Right lobe of liver (tissue), 4 donors: ENCODE results near the gene ENPP6.

Source experiments
- POLR2A ChIP-seq: fragments of 450-650 bp; IDR thresholded peaks from one replicate; pipeline ENCODE4 v1.6.1; 2017; ENCODE audit warnings: antibody characterized with exemption, mild to moderate bottlenecking
- TF ChIP-seq, protein P1 (sequence below), 4 donors: fragments of 200-600 bp in 3 of 4; fragments of 450-650 bp in 1 of 4; IDR thresholded peaks; one replicate each; pipeline versions ENCODE4 v1.5.1 to v1.8.0; 2016 to 2022; ENCODE audit warnings: antibody characterized with exemption in 4 of 4, mild to moderate bottlenecking in 2 of 4
- donor health status: DM: no; HTN: no; CAD: no.
- donor health status: DM: no; HTN: no; CAD: no.
- donor health status: DM: no; HTN: yes; CAD: no.

DNA sequence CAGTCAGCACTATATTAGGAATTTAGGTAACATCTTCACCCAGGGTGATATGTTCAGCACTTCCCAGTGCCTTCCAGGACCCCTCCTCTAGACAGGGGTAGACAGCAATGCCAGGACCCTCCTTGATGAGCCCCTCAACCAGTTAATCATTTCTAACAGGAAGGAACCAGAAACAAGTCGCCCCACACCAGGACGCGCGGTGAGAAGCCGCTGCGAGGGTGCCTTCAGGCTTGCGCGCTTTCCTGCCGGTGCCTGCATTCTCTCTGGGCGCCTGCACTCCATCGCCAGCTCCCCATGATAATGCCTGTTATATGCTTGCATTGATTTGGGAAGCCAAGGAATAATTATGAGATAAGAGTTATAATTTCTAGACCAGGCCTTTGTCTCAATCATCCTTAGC is 116.0 kb downstream of the ENPP6 start:
- TF ChIP-seq, protein P1, sequence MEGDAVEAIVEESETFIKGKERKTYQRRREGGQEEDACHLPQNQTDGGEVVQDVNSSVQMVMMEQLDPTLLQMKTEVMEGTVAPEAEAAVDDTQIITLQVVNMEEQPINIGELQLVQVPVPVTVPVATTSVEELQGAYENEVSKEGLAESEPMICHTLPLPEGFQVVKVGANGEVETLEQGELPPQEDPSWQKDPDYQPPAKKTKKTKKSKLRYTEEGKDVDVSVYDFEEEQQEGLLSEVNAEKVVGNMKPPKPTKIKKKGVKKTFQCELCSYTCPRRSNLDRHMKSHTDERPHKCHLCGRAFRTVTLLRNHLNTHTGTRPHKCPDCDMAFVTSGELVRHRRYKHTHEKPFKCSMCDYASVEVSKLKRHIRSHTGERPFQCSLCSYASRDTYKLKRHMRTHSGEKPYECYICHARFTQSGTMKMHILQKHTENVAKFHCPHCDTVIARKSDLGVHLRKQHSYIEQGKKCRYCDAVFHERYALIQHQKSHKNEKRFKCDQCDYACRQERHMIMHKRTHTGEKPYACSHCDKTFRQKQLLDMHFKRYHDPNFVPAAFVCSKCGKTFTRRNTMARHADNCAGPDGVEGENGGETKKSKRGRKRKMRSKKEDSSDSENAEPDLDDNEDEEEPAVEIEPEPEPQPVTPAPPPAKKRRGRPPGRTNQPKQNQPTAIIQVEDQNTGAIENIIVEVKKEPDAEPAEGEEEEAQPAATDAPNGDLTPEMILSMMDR (IDR thresholded peaks at IDR 0.05), result no peak
- TF ChIP-seq POLR2A, result no peak
